Putamen (tissue), 1 donor: ENCODE results near the gene EP400.

Experiments used
- DNase-seq: peaks from one replicate; pipeline ENCODE4 v3.0.0-alpha.2; 2016; ENCODE audit warnings: low spot score

Gene EP400

GRCh38 chr12:131987552-131987951 lies 37.8 kb downstream of the EP400 start:
- DNase-seq = no peak

- no peak for DNase-seq
Measured at GRCh38 chr12:131988054-131988796, 38.5 kb downstream of the EP400 start.

- DNase-seq = no peak
Measured at GRCh38 chr12:131989021-131989420, 39.3 kb downstream of the EP400 start.

GRCh38 chr12:131990066-131990979 lies 40.6 kb downstream of the EP400 start:
- DNase-seq = no peak

GRCh38 chr12:131990980-131991305 lies 41.2 kb downstream of the EP400 start:
- no peak for DNase-seq

- DNase-seq = peak; percentile 52
Measured at GRCh38 chr12:131991816-131992430, 42.2 kb downstream of the EP400 start.

- no peak for DNase-seq
Measured at GRCh38 chr12:131994589-131994988, 44.8 kb downstream of the EP400 start.

- no peak for DNase-seq
Measured at GRCh38 chr12:132000286-132000872, 50.6 kb downstream of the EP400 start.

- DNase-seq = no peak
Measured at GRCh38 chr12:132003846-132004245, 54.1 kb downstream of the EP400 start.

- DNase-seq = no peak
Measured at GRCh38 chr12:132004946-132005345, 55.2 kb downstream of the EP400 start.

GRCh38 chr12:132006056-132006680 lies 56.4 kb downstream of the EP400 start:
- DNase-seq = no peak

GRCh38 chr12:132007041-132007440 lies 57.3 kb downstream of the EP400 start:
- DNase-seq = no peak

- DNase-seq = no peak
Measured at GRCh38 chr12:132009336-132009859, 59.7 kb downstream of the EP400 start.

GRCh38 chr12:132012919-132013568 lies 63.3 kb downstream of the EP400 start:
- no peak for DNase-seq

GRCh38 chr12:132014092-132014914 lies 64.6 kb downstream of the EP400 start:
- no peak for DNase-seq

GRCh38 chr12:132014915-132015280 lies 65.2 kb downstream of the EP400 start:
- DNase-seq = no peak

GRCh38 chr12:132015686-132016430 lies 66.1 kb downstream of the EP400 start:
- no peak for DNase-seq

GRCh38 chr12:132018193-132018916 lies 68.6 kb downstream of the EP400 start:
- DNase-seq = peak; percentile 57

- no peak for DNase-seq
Measured at GRCh38 chr12:132019891-132020290, 70.1 kb downstream of the EP400 start.
